Smooth muscle cell (in vitro differentiated cells): ENCODE measurements around the gene FSCN2. TPM values are rescaled to one million over a fixed set of nuclear protein-coding genes. Genes with fewer than 3 reads are reported as not detected.

Experiments used
- DNase-seq: peaks from one replicate; lab custom pipeline; 2025; ENCODE audit not compliant: unreplicated experiment; lab: John Stamatoyannopoulos, UW
- H2AFZ ChIP-seq: fragments of 200-600 bp; sonication (generic); 2 replicates; pipeline ENCODE4 v1.6.0; 2016; ENCODE audit warnings: antibody characterized with exemption, low read depth, mild to moderate bottlenecking
- H3F3A ChIP-seq: fragments of 200-600 bp; sonication (generic); 2 replicates; pipeline ENCODE4 v1.6.0; 2017; ENCODE audit warnings: antibody characterized with exemption, low read depth
- H3K27ac ChIP-seq: fragments of 200-600 bp; sonication (generic); 2 replicates; pipeline ENCODE4 v1.5.1; 2016; ENCODE audit warnings: low read depth, mild to moderate bottlenecking
- H3K27me3 ChIP-seq: fragments of 200-600 bp; sonication (generic); 2 replicates; pipeline ENCODE4 v1.6.1; 2016; ENCODE audit warnings: low read depth, mild to moderate bottlenecking
- H3K36me3 ChIP-seq: fragments of 200-600 bp; sonication (generic); 2 replicates; pipeline ENCODE4 v1.5.1; 2016; ENCODE audit warnings: low read depth
- H3K4me1 ChIP-seq: fragments of 200-600 bp; sonication (generic); 2 replicates; pipeline ENCODE4 v1.5.1; 2016; ENCODE audit warnings: low read depth
- H3K4me2 ChIP-seq: fragments of 200-600 bp; sonication (generic); 2 replicates; pipeline ENCODE4 v1.6.0; 2016; ENCODE audit warnings: mild to moderate bottlenecking
- H3K4me3 ChIP-seq: fragments of 200-600 bp; sonication (generic); 2 replicates; pipeline ENCODE4 v1.5.1; 2016; ENCODE audit warnings: mild to moderate bottlenecking
- H3K79me2 ChIP-seq: fragments of 200-600 bp; sonication (generic); 2 replicates; pipeline ENCODE4 v1.6.0; 2016; ENCODE audit warnings: low read depth, mild to moderate bottlenecking
- H3K9ac ChIP-seq: fragments of 200-600 bp; sonication (generic); 2 replicates; pipeline ENCODE4 v1.6.0; 2016; ENCODE audit warnings: low read depth
- H3K9me3 ChIP-seq: fragments of 200-600 bp; sonication (generic); replicated peaks from 2 replicates; pipeline ENCODE4 v1.5.1; 2016; ENCODE audit warnings: low read depth
- H4K20me1 ChIP-seq: fragments of 200-600 bp; sonication (generic); 2 replicates; pipeline ENCODE4 v1.6.0; 2016; ENCODE audit warnings: low read depth
- WGBS: methylation state at CpG from one replicate; pipeline ENCODE4 v1.1.7; 2016; ENCODE audit warnings: low lambda C conversion rate; 5-methylcytosine and 5-hydroxymethylcytosine counted together
- polyA plus RNA-seq: library from polyadenylated mRNA; unstranded; fragments of >200 nt; fragmentation: Nextera tagmentation; extraction: Ambion mirVana; gene quantifications from 2 replicates; pipeline ENCODE4 v1.2.1, GENCODE V29; 2016
- total RNA-seq: library from RNA; depleted of rRNA; stranded (reverse); fragments of >200 nt; gene quantifications from 2 replicates; pipeline ENCODE4 v1.2.3, GENCODE V29; 2014
- TF ChIP-seq, protein P1 (sequence below): fragments of 200-600 bp; sonication (generic); IDR thresholded peaks from 2 replicates; pipeline ENCODE4 v1.5.1; 2017; ENCODE audit warnings: borderline replicate concordance, mild to moderate bottlenecking, antibody characterized with exemption; ENCODE audit not compliant: insufficient read depth, poor library complexity, severe bottlenecking

The FSCN2 gene
- total and polyA plus RNA-seq, 2 experiments from 2014 or later: 0.63 to 0.72 TPM

DNA sequence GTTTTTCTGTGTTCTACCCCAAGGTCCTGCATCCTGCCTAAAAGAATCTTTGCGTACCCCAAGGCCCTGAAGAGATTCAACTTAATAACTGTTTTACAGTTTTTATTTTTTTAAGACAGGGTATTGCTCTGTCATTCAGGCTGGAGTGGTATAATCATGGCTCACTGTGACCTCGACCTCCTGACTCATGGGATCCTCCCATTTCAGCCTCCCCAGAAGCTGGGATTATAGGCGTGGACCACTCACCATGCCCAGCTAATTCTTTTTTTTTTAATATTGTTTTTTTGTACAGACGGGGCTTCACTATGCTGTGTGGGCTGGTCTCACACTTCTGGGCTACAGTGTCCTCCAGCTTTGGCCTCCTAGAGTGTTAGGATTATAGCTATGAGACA is 33.3 kb downstream of the FSCN2 start:
- Histone ChIP-seq H3K36me3 (no peaks in the 10 kb centered on the region), H4K20me1 (peaks cover 10% of the 10 kb centered on the region), H3K9ac (no peak overlapping the region), H3K79me2 (peaks cover 13% of the 10 kb centered on the region), H3F3A (peaks cover 36% of the 10 kb centered on the region), H3K27me3 (no peaks in the 10 kb centered on the region), H3K4me1 (peaks cover 6% of the 10 kb centered on the region), H3K9me3 (no peaks in the 10 kb centered on the region), H3K4me3 (no peak overlapping the region), H2AFZ (no peak overlapping the region), H3K4me2 (no peak overlapping the region), H3K27ac (peak overlapping the region; percentile 26)
- WGBS: 91% methylated on average over 4 of the region's 4 CpGs
- TF ChIP-seq, protein P1, sequence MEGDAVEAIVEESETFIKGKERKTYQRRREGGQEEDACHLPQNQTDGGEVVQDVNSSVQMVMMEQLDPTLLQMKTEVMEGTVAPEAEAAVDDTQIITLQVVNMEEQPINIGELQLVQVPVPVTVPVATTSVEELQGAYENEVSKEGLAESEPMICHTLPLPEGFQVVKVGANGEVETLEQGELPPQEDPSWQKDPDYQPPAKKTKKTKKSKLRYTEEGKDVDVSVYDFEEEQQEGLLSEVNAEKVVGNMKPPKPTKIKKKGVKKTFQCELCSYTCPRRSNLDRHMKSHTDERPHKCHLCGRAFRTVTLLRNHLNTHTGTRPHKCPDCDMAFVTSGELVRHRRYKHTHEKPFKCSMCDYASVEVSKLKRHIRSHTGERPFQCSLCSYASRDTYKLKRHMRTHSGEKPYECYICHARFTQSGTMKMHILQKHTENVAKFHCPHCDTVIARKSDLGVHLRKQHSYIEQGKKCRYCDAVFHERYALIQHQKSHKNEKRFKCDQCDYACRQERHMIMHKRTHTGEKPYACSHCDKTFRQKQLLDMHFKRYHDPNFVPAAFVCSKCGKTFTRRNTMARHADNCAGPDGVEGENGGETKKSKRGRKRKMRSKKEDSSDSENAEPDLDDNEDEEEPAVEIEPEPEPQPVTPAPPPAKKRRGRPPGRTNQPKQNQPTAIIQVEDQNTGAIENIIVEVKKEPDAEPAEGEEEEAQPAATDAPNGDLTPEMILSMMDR: no peak
- no peak for DNase-seq

DNA sequence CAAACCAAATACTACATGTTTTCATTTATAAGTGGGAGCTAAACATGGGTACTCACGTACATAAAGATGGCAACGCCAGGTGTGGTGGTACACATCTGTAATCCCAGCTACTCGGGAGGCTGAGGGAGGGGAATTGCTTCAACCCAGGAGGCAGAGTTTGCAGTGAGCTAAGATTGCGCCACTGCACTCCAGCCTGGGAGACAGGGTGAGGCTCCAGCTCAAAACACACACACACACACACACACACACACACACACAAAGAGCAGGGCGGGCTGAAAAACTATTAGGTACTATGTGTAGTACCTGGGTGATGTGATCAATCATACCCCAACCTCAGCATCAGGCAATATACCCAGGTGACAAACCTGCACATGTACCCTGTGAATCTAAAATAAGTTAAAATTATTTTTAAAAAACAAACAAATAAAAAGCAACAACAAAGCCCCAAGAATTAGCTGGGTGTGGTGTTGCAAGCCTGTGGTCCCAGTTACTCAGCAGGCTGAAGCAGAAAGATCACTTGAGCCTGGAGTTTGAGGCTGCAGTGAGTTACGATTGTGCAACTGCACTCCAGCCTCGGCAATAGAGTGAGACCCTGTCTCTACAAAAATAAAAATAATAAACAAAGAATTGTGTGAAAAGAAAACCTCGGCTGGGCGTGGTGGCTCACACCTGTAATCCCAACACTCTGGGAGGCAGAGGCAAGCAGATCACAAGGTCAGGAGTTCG is 35.8 kb downstream of the FSCN2 start:
- peak overlapping the region; percentile 95 for H3K27ac ChIP-seq
- TF ChIP-seq, protein P1: no peak
- 60% methylated on average over 10 of the region's 10 CpGs for WGBS
- H2AFZ ChIP-seq: no peak overlapping the region
- H3K9ac ChIP-seq: no peak overlapping the region
- no peaks in the 10 kb centered on the region for H3K36me3 ChIP-seq
- H3K27me3 ChIP-seq: no peaks in the 10 kb centered on the region
- no peaks in the 10 kb centered on the region for H3K9me3 ChIP-seq
- no peak for DNase-seq
- peaks cover 13% of the 10 kb centered on the region for H3K79me2 ChIP-seq
- H4K20me1 ChIP-seq: no peaks in the 10 kb centered on the region
- peak overlapping the region; percentile 67 for H3K4me2 ChIP-seq
- H3F3A ChIP-seq: peaks cover 49% of the 10 kb centered on the region
- no peak overlapping the region for H3K4me3 ChIP-seq
- H3K4me1 ChIP-seq: peaks cover 19% of the 10 kb centered on the region

DNA sequence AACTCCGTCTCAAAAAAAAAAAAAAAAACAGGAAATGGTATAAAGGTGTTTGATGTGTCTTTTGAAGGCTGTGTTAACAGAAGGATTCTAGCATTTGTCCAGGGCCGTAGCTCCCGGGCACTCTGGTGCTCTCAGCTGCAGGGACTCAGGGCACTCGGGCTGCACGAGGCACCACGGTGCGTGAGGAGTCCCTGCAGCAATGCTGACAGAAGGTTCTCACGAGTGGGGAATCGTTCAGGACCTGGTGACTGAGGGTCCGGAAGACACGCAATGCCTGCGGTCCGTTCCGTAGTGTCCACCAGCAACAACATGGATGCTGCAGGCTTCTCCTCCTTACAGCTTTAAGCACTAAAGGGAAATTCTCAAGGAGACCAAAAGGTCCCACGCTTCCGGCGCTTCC is 36.6 kb downstream of the FSCN2 start:
- Histone ChIP-seq H3F3A (peaks cover 55% of the 10 kb centered on the region), H3K36me3 (no peaks in the 10 kb centered on the region), H3K27me3 (no peaks in the 10 kb centered on the region), H4K20me1 (no peaks in the 10 kb centered on the region), H3K79me2 (peaks cover 13% of the 10 kb centered on the region), H3K9ac (no peak overlapping the region), H3K4me1 (peaks cover 19% of the 10 kb centered on the region), H3K4me2 (peak overlapping the region; percentile 67), H3K9me3 (no peaks in the 10 kb centered on the region), H3K4me3 (no peak overlapping the region), H3K27ac (peak overlapping the region; percentile 95), H2AFZ (no peak overlapping the region)
- TF ChIP-seq, protein P1: no peak
- 95% methylated on average over 15 of the region's 17 CpGs for WGBS
- no peak for DNase-seq

GRCh38 chr17:81565231-81565630 is 37.1 kb downstream of the FSCN2 start:
- peak overlapping the region; percentile 95 for H3K27ac ChIP-seq
- no peaks in the 10 kb centered on the region for H3K36me3 ChIP-seq
- no peaks in the 10 kb centered on the region for H3K9me3 ChIP-seq
- no peak overlapping the region for H2AFZ ChIP-seq
- WGBS: 96% methylated on average over 15 of the region's 16 CpGs
- H3K4me2 ChIP-seq: peak overlapping the region; percentile 67
- H3K4me3 ChIP-seq: no peak overlapping the region
- no peak for DNase-seq
- H3K9ac ChIP-seq: no peak overlapping the region
- no peaks in the 10 kb centered on the region for H4K20me1 ChIP-seq
- no peaks in the 10 kb centered on the region for H3K27me3 ChIP-seq
- peaks cover 58% of the 10 kb centered on the region for H3F3A ChIP-seq
- peaks cover 13% of the 10 kb centered on the region for H3K79me2 ChIP-seq
- H3K4me1 ChIP-seq: peaks cover 19% of the 10 kb centered on the region
- TF ChIP-seq, protein P1: no peak
